Stimulated activated CD8-positive, alpha-beta memory T cell treated with anti-CD3 and anti-CD28 coated beads, Interleukin-12 subunit alpha, Interleukin-12 subunit beta, amount 100 ng/mL, for 4 hours (primary cell): ENCODE results near the gene ZNF385B.

Experiments
- DNase-seq: peaks from one replicate; pipeline ENCODE4 v3.0.0-alpha.2; 2020; ENCODE audit warnings: low read depth

ZNF385B gene

DNA sequence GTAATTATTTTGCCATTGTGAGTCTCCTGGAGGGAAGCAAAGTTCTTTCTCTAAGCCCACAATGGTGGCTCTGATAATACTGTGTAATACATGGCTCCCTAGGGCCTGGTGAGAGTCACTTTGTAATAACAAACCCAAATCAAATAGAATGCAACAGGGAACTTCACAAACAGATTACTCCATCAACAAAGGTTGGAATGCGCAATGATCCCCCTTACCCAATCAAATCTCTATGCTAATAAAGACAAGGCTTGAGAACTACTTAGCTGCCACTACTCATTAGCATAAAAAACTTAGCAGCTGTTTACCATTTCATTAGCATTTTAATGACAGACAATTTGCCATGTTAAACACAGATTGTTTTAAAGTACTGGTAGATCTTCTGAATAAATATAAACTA, 311.2 kb downstream of the ZNF385B start:
- DNase-seq, result no peak

DNA sequence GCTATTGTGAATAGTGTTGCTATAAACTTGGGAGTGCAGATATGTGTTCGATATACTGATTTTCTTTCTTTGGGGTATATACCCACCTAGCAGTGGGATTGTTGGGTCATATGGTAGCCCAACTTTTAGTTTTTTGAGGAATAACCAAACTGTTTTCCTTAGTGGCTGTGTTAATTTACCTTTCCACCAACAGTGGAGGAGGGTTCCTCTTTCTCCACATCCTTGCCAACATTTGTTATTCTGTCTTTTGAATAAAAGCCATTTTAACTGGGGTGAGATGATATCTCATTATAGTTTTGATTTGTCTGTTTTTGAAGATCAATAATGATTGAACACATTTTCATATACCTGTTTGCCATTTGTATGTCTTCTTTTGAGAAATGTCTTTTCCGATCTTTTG, 314.8 kb downstream of the ZNF385B start:
- no peak for DNase-seq

DNA sequence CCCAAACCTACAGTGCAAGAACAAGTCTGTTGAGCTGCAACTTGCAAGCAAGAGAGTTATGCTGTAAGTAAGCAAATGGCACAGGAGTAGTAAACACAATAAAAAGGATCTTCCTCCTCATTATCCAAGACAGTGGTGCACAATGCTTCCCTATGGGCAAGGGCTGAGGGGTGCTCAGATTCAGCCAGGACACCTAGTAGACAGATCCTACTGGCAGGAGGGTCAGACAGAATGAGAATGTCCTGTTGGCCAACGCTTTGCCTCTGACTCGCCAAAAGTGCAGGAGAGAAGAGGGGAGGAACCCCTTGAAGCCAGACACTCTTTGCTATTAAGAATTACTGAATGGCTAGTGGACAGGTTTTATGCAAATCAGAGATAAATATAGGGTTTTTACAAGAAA, 316.4 kb downstream of the ZNF385B start:
- no peak for DNase-seq

DNA sequence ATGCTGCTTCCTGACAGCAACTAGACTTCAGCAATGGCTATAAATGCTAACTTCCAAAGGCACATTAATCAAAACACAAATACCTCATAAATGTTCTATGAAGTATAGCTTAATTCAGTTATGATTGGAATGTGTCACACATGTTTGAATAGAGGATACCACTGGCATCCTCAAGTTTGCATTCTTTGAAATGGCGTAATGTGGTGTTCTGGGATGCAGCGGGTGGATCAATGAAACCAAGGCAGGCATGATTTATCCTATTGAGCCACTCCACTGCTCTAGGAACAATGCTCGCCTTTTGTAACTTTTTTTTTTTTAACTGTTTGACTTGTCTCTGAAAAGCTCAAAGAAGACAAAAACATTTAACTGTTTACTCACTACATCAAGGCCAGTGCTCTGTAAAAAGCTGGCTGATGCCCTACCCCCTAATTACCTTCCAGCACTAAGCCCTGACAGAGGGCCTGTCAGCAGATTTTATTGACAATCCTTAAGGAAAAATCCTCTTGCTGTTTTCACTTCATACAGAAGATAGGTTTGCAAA, 318.0 kb downstream of the ZNF385B start:
- DNase-seq, result no peak

DNA sequence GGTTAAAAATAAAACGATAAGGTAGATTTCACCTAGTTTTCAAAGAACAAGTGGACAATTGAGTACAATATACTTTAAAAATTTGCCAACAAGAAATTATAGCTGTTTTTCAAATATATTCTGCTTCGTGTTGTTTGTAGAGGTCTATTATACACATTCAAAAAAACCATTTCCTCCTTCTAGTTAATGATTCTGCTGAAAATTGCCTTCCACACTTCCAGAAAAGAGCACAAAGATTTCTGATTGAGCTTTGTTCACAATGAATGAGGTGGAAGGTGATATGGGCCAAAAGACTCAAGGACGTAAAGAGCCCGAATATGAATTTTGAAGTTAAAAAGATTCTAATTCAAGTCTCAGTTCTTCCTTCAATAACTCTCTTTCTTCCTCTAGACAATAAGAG, 319.8 kb downstream of the ZNF385B start:
- DNase-seq, result no peak

DNA sequence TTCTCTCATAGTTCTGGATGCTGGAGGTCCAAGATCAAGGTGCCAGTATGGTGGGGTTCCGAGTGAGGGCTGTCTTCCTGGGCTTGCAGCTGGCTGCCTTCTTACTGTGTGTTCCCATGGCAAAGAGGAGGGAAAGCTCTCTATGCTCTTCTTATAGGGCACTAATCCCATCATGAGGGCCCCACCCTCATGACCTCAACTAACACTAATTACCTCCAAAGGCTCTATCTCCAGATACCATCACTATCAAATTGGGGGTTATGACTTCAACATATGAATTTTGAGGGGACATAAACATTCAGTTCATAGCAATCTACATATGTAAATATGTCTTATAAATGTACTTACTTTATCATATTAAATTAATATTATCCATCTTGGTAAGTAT, 322.3 kb downstream of the ZNF385B start:
- no peak for DNase-seq

DNA sequence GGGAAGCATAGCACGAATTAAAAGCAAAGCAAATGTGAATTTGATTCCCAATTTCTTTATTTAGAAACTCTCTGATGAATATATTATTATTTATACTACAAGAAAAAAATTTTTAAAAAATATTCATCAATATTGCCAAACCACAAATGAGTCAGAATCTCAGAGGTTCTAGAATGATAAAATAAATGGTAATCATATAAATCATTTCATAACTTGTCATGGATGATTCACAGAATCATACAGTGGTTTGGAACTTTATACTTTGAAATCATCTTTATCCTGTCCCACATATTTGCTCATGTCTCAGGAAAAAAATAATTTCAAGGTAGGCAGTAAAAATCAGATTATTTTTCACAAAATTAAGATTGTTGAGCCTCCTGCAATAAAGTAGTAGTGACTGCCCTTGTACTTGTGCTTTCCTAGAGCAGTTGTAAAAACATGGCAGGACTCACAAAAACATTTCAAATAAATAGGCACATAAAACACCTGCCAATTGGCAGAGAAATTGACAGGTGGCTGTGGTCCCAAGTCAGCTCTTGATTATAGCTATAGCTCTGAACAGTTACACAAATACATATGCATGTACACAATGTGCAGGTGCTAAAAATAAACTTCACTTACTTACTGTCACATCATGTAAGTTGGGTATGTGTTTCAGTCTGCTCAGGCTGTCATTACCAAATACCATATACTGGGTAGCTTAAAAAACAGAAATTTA, 322.8 kb downstream of the ZNF385B start:
- no peak for DNase-seq

DNA sequence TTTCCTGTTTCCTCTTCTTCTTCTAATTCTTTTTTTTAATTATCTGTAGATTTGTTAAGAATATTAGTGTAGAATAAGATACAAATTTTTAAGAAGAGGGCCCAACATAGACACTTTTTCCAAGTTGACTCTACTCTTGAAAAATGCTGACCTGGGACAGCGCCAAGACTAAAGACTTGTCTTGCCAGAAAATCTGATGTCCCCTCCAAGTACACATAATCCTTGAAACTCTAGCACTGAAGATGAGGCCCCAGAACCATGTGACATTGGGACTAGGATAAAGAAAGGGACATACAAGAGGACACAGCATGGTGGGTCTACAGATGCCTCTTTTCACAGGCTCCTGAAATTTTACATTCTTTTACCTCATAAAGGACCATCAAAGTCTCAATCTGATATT, 325.2 kb downstream of the ZNF385B start:
- no peak for DNase-seq

DNA sequence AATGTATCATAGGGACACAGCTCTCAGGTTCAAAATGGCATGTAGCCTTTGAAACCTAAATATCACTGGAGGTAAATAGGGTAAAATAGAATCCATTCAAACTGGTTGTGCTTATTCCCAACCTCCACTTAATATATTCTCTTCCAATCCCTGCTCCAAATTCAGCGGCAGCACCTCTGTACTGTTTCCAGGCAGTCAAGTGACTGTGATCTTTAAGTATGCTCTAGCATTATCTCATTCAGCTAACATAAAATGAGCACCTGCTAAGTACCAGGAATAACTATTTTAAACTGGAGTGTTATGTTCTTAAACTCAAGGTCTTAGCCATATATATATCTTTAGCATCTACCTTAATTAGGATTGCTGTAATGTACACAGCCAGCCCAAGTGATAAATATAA, 327.5 kb downstream of the ZNF385B start:
- no peak for DNase-seq

DNA sequence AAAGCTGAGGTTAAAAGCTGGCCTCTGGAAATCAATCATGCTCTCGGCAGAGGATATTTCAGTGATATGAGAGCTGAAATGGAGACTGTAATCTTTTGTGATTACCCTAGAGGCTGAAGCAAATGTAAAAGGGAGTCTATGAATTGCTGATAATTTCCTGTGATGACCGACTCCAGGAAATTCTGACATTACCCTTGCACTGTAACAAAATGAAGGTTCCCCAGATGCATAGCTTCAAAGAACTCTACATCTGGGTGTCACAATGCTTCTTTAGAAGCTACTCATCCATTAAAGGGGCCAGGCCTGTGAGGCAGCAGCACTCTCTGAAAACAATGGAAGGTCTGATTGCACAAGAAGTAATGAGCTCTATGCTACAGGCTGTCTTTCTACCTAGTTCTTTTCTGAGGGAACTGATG, 328.5 kb downstream of the ZNF385B start:
- no peak for DNase-seq

DNA sequence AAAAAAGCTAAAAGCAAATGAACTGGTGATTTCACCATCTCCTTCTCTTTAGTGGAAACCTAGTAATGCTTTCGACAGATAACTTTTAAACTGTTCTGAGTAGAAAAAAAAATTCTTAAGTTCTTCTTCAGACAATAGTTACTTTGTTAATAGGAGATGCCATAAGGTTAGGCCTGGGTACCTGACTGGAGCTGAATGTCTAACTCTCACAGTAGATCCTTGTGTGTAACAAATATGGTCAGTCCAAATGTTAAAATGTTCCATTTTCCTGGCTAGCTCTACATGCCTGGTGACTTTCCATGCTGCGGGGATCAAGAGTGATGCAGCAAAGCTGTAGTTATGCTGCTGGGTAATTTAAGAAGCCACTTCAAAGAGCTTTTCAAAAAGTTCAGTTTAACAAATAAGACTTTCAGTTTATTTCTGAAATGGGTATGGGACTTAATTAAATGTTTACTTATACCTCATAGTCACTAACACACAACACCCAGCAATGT, 332.8 kb downstream of the ZNF385B start:
- DNase-seq, result no peak

DNA sequence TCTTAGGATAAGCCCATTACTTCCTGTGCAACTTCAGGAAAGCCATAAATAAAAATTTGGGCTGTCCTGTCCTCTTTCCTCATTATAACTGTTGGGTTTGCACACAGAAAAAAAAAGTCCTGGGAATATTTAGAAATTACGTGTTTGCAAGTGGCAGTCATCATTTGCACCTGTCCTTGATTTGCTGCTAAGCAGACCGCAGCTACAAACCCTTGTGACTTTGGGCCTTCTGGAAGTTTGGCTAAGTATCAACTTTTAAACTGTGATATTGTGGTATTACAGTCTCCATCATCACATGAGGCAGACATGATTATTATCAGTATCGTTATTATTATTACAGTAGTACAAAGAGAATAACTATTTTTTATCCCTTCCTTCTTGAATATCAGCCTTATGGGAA, 336.1 kb downstream of the ZNF385B start:
- DNase-seq, result no peak

DNA sequence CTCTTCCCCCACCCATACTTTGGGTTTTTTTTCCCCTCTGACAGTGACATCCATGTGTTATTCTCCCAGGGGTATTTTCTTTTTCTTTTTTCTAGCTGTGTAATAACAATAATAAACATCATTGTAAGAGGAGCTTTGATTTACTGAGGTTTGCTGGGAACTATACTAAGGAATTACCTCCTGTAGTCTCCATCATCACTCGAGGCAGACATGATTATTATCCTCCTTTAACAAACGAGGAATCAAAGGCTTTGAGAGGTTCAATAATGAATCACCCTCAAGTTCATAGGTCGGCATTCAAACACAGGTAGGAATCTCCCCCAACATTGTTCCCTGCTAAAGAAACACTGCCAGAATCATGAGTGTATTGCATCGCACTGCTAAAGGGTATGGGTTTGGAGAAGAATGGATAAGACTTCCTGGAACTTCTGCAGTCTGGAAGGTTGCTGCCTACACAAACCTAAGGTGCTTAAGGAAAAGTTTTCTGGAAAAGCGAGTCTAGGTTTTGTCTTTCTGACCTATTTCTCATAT, 336.5 kb downstream of the ZNF385B start:
- no peak for DNase-seq

DNA sequence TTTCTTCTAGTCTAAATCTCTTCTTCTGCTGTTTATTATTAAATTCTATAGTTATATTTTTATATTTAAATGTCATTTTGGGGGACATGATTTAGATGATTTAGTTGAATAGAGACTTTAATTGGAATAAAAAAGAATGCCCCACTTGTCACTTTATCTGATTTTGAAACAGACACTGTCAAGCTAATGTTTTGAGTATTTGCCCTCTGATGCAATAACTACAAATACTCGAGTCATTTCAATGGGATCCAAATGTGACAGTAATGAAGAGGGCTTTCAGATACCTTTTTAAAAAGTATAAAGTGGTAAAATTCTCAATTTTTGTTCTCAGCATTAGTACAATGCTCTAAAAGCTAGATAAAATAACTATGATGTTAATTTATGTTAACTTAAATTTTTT, 339.5 kb downstream of the ZNF385B start:
- no peak for DNase-seq

DNA sequence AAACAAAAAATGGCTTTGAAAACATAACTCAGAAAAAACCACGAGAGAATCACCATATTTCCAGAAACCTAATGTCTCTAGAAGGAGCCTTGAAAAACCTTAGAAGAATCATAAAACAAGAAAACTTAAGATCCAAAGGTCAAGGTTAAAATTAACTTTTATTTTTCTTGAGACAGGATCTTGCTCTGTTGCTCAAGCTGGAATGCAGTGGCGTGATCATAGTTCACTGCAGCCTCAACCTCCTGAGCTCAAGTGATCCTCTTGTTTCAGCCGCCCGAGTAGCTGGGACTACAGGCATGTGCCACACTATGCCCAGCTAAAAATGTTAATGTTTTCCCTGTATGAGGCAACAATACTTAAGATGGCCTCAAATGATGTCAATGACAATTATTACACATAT, 342.6 kb downstream of the ZNF385B start:
- DNase-seq, result no peak

DNA sequence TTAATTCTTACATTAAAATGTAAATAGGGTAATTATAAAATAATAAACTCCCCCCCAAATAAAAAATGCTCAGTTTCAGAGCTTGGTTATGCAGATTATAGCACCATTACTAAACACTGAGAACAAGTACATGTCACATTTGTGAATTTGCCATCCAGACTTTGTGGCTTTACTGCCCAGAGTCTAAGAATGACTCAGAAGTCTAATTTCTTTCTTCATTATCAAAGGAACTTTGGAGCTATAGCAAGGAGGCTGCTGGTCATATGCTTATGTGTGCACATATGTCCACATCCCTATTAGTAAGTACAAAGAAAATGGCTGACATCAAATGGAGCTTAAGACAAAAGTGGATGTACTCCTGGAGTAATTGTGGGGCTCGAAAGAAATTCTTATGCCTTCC, 348.2 kb downstream of the ZNF385B start:
- no peak for DNase-seq

DNA sequence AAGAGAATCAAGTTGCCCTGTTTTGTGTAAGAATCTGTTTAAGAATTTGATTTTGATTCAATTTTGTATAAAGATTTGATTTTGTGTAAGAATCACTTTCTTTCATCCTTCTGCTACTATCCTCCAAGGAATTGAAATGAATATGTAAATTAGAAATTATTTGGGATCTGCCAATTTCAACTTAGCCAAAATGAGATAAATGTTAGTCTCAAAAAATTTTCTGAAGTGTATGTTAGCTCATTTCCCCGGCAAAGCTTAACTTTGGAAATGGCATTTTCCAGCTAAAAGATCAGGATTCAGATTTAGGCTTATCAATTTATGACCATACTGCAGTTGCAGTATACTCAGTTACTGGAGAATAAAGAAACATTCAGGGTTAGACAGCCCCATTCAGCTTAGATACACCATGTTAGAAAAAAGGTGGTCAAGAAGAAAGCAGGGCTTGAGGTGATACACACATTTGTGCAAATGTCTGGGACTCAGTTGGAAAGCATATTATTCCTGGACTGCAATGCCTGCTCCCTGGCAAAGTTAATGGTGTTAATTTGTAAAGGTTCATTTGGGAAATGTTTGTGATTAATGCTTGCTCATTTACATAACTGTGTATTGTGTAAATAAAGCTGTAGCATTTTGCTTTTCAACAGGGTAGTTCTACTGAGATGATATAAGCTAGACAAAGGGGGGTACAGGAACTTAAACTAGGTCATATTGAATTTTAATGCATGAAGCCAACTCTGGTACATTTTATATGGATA, 349.0 kb downstream of the ZNF385B start:
- no peak for DNase-seq

DNA sequence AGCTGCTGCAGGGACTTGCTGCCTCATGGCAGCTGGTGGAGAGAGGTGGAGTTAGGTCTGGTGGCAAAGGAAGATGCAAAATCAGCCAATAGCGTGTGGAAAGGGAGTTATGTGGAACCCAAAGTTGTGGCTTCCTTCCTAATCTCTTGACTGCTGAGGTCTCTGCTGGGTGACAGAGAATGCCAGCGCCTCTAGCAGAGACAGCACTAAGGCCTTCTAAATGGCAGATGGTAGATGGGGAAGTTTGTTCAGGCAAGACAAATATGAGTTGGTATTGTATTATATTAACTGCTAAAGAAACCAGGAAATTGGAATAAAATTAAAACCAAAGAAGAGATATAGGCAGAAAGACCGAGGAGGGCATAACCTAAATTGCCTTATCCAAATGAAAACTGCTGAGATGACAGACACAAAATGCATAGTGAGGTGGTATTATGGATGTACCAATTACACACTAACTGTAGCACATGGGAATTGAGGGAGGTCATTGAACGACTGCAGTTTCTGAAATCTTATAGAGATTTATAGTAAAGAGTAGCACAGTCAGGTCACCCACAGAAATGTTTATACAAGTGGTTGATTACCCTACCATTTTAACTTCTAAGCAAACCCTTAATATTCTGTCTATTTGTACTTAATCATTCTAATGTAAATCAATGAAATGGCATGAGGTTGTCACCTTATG, 350.2 kb downstream of the ZNF385B start:
- DNase-seq, result no peak

DNA sequence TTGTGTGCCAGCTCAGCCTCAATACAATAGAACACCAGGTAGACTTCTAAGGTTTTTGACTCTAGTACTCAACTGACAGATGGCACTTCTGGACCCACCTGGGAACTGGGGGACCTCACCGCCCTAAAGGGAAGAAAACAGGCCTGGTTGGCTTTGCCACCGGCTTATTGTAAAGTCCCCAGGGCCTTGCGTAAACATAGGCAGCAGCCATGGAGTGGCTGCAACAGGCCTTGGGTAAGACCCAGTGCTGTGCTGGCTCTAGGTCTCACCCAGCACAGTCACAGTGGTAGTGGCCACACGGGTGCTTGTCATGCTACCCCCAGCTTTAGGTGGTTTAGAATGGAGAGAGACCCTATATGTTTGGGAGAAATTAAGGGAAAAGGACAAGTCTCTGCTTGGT, 366.1 kb downstream of the ZNF385B start:
- DNase-seq, result no peak

DNA sequence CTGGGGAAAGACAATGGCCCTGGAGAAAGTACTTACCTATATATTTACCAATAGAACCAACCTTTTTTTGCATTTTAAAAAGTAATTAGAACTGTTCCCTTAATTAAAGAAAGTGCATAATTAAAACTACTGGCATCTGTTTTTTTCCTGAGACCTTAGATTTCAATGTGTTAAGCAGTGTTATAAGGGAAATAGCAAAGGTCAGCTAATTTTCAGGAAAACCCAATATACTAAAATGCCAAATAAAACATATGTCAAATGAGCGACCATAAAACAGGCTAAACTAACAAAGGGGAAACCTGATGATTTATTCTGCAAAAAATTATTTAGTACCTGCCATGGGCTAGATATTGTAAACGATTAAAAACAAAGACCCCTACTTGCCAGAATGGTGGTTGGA, 372.8 kb downstream of the ZNF385B start:
- DNase-seq, result no peak

DNA sequence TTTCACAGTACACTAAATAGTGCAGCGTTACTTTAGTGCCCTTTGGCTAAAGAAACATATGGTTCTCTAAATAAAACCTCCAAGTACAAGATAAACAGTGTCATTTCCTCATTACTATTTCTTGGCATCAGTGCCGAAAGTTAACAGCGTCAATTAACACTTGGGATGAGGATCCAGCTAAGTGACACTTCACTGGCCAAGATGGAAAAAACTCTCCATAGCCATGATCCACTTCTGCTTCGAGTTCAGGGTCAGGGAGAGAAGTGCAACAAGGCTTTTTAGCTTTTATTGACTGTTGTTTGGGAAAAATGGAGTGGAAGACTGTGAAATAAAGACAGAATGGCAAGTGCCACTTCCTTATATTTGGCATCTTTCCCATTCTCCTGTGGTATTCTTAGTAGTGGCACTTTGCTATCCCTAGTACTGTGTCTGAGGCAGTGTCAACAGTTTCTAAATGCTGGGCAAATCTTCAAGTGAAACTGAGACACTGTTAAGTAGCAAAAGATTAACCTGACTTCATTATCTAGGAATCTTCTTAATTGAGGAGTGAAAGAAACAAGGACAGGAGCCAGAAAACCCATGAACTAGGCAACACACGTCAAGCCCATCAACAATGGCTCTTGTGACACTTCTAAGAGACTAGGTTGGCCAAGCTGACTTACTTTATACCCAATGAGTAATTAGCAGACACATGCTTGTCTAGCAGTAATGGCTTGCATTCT, 374.2 kb downstream of the ZNF385B start:
- no peak for DNase-seq

DNA sequence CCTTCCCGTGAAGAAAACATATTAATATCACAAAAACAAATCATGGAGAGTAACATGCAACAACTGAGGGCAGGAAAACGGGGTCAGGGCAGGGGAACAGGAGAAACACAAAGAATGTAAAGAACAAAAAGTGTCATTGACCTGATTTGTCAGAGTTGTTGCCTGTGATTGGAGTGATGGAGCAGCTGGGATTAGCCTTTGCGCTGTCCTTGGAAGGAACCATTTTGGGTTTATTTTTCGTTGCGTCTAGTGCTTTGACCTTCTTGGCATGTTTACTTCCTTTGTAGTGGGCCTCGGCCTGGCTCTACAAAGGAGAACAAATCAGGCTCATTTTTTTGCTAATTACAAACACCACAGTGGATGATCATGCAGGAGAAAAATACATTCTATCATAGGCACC, 378.3 kb downstream of the ZNF385B start:
- no peak for DNase-seq
